GM19099 (cell line): Measurements from ENCODE around the gene ZNF576.
A peak's percentile ranks its signal among the peaks of the same experiment; 100 is the strongest.

Source experiments
- POLR2A ChIP-seq: IDR thresholded peaks from 3 replicates; pipeline ENCODE4 v1.6.1; 2011; ENCODE audit warnings: low read depth; ENCODE audit not compliant: insufficient read length; ENCODE audit errors: extremely low read depth

Gene ZNF576, protein sequence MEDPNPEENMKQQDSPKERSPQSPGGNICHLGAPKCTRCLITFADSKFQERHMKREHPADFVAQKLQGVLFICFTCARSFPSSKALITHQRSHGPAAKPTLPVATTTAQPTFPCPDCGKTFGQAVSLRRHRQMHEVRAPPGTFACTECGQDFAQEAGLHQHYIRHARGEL

DNA sequence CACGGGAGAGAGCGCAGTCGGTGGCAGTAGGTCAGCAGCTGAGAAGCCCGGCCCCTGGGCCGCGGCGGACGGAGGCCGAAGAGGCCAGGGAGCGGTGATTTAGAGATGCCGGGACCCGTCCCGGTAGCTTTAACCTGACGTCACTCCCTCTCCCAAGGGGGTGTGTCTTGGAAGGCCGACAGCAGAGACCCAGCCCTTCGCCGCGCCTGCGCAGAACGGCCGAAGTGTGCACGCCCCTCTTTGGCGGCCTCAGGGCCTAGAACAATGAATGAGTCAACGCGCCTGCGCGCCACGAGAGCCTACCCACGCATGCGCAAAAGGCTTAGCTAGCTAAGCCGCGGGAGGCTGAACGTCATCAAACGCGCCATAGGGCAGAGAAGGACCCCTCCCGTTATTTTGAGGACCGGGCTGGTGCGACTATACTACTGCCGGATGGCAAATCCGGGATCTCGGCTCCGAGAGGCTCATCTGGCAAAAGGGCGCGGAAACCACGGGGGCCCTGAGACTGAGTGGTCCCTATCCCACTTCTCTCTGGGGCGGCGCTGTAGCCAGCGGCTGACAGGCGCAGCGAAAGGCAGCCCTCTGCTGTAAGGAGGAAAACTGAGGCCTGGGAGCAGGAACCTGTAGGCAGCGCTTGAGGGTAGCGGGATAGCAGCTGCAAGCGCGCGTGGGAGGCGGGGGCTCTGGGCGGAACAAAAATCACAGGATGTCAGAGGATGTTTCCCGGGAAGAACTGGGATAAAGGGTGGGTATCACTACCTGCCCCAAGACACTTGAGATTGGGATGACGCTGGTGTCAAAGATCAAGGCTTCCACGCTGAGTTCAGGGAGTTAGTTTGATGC lies at the start of gene ZNF576, which contains the start of gene IRGQ:
TSS of gene ZNF576 (plus strand) at position 597 of the 843 bp plus-strand sequence. CDS start 514 bp downstream, outside the sequence.
TSS of gene IRGQ (minus strand) at position 136 of the 843 bp plus-strand sequence. CDS start 796 bp downstream, outside the sequence.
- peak; percentile 72 for TF ChIP-seq POLR2A

GRCh38 chr19:43548706-43549105 lies 47.7 kb upstream of the ZNF576 start:
- no peak for TF ChIP-seq POLR2A

GRCh38 chr19:43551399-43552197 lies 44.8 kb upstream of the ZNF576 start:
- TF ChIP-seq POLR2A: no peak

DNA sequence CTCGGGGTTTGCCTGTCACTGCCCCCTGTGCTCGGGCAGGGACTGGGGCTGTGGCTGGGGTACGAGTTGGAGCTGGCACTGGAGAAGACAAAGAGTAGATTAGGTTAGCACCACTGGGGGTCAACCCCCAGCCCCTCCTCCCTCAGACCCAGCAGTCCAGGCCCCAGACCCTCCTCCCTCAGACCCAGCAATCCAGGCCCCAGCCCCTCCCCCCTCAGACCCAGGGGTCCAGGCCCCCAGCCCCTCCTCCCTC lies 44.3 kb upstream of the ZNF576 start:
- no peak for TF ChIP-seq POLR2A

DNA sequence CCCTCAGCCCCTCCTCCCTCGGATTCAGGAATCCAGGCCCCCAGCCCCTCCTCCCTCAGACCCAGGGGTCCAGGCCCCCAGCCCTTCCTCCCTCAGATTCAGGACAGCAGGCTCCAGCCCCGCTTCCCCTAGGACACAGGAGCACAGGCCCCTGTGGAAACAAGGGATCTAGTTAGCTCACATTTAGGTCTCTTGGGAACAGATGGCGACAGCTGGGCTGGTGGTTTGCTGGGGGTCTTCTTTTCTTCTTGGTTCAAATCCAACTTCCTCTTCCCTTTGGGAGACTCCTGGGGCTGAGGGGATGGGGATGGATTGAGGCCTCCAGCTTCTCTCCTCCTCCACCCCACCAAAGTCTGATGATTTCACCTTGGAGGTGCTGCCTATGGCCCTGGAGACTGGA lies 43.8 kb upstream of the ZNF576 start:
- TF ChIP-seq POLR2A: no peak

- no peak for TF ChIP-seq POLR2A
Measured at GRCh38 chr19:43553656-43554055, 42.7 kb upstream of the ZNF576 start.

GRCh38 chr19:43554317-43554895 lies 42.0 kb upstream of the ZNF576 start:
- no peak for TF ChIP-seq POLR2A

DNA sequence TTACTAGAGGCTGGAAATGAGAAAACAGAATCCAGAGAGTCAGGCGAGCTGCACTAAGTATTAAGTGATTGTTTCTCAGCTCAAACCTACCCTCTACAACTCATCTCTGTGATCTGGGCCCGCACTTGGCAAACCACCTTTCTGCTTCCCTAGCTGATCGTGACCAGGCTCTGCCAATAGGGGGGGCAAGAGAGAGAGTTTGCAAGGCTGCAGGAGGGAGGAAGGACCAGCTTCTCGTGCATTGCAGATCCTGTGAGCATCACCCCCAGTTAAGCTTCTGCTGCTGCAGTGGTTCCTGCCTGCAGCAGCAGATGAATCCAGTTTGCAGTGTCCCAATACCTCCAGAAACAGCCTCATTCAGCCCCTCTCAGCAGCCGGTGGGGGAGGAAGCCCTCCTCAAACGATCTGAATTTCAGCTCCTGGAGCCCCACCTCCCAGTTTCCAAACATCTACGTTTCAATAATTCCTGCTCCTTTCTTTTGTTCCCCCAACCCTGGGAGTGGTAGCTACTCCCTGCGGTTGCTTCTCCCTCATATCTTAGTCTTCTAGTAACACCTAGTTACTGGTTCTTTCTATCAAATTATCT lies 41.1 kb upstream of the ZNF576 start:
- no peak for TF ChIP-seq POLR2A

DNA sequence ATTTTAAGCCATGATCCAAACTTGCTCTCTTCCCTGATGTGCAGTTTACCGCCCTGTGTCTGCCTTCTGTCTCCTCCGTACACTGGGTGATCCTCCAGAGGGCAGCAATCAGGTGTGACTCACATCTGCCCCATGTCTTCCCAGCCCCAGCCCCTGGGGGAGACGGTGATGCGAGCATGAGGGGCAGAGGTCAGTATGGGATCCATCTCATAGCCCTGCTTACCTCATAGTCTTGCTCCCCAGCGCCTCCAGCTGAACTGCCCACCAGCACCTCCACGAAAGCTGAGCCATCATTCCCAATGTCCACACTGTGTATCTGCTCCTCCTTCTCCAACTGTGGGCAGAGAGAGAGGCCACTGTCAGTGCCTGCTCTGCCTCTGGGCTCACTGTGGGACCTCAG lies 35.7 kb upstream of the ZNF576 start:
- no peak for TF ChIP-seq POLR2A

- no peak for TF ChIP-seq POLR2A
Measured at GRCh38 chr19:43561139-43561970, 35.0 kb upstream of the ZNF576 start.

GRCh38 chr19:43562226-43562697 lies 34.1 kb upstream of the ZNF576 start:
- no peak for TF ChIP-seq POLR2A

GRCh38 chr19:43562698-43563241 lies 33.6 kb upstream of the ZNF576 start:
- TF ChIP-seq POLR2A: no peak

DNA sequence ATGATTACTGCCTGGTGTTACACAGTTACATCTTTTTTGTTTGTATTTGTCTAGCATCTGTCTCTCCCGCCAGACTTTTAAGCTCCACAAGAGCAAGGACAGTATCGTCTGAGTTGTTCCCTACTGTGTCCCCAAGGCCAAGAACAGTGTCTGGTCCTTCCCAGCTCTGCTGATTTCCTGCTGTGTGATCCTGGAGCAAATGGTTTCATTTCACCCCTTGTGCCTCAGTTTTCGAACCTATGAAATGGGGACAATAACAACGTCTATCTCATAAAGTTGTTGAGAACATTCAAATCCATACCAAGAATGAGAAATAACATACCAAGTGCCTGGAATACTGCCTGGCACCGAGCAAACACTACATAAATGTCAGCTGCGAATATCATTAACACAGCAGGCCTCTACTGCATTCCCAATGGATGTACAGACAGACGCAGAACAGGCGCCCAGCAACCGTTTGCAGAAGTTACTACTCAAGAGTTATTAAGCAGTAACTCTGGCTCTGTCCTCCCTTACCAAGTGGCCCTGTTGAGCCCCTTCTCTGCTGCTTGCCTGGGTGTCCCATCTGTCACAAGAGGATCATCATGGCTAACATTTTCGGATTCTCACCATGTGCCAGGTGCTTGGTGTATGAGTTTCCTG lies 32.5 kb upstream of the ZNF576 start:
- no peak for TF ChIP-seq POLR2A
